H9 (cell line): ENCODE results near the gene NKD2. TPM values are rescaled to one million over a fixed set of nuclear protein-coding genes. Genes with fewer than 3 reads are reported as not detected.

Experiments
- DNase-seq: peaks from one replicate; pipeline ENCODE4 v3.0.0-alpha.2; 2017
- H2AFZ ChIP-seq: one replicate; pipeline ENCODE4 v1.6.1; 2013; ENCODE audit warnings: mild to moderate bottlenecking, low read length, control low read depth, moderate library complexity
- H2AK5ac ChIP-seq: 2 replicates; pipeline ENCODE4 v1.6.1; 2013; ENCODE audit warnings: low read length, control low read depth, mixed read lengths; ENCODE audit not compliant: insufficient read length
- H2BK120ac ChIP-seq: one replicate; pipeline ENCODE4 v1.6.1; 2013; ENCODE audit warnings: low read depth, mild to moderate bottlenecking, low read length, control low read depth, inconsistent platforms; ENCODE audit not compliant: poor library complexity, severe bottlenecking
- H2BK12ac ChIP-seq: 2 replicates; pipeline ENCODE4 v1.6.1; 2013; ENCODE audit warnings: low read length, control low read depth, mixed read lengths, low read depth; ENCODE audit not compliant: insufficient read length
- H2BK15ac ChIP-seq: 2 replicates; pipeline ENCODE4 v1.6.1; 2013; ENCODE audit warnings: low read depth, low read length, control low read depth
- H2BK20ac ChIP-seq: one replicate; pipeline ENCODE4 v1.6.1; 2013; ENCODE audit warnings: low read depth, mild to moderate bottlenecking, low read length, control low read depth, inconsistent platforms; ENCODE audit not compliant: poor library complexity, severe bottlenecking
- H2BK5ac ChIP-seq: 2 replicates; pipeline ENCODE4 v1.6.1; 2013; ENCODE audit warnings: low read length, control low read depth, mixed read lengths; ENCODE audit not compliant: insufficient read length
- H3K14ac ChIP-seq: 2 replicates; pipeline ENCODE4 v1.6.1; 2013; ENCODE audit warnings: low read length, control low read depth; ENCODE audit not compliant: insufficient read depth
- H3K18ac ChIP-seq: 2 replicates; pipeline ENCODE4 v1.6.1; 2013; ENCODE audit warnings: low read depth, mild to moderate bottlenecking, mixed read lengths, low read length, control low read depth; ENCODE audit not compliant: insufficient read length
- H3K23ac ChIP-seq: 2 replicates; pipeline ENCODE4 v1.6.1; 2013; ENCODE audit warnings: low read length, control low read depth, mixed read lengths, low read depth; ENCODE audit not compliant: insufficient read length
- H3K23me2 ChIP-seq: 2 replicates; pipeline ENCODE4 v1.6.1; 2013; ENCODE audit warnings: low read depth, mild to moderate bottlenecking, mixed read lengths, low read length, control low read depth; ENCODE audit not compliant: insufficient read length, poor library complexity, severe bottlenecking
- H3K27ac ChIP-seq: 2 replicates; pipeline ENCODE4 v1.5.1; 2013; ENCODE audit warnings: low read length, control low read depth, mixed read lengths, low read depth; ENCODE audit not compliant: insufficient read length
- H3K27me3 ChIP-seq: 2 replicates; pipeline ENCODE4 v1.6.1; 2013; ENCODE audit warnings: low read length, control low read depth, inconsistent platforms; ENCODE audit not compliant: insufficient read depth
- H3K4ac ChIP-seq: 2 replicates; pipeline ENCODE4 v1.6.1; 2013; ENCODE audit warnings: low read depth, mild to moderate bottlenecking, control low read depth, inconsistent platforms, low read length, moderate library complexity
- H3K4me1 ChIP-seq: 2 replicates; pipeline ENCODE4 v1.6.1; 2013; ENCODE audit warnings: low read length, control low read depth, inconsistent platforms; ENCODE audit not compliant: insufficient read depth
- H3K4me2 ChIP-seq: 2 replicates; pipeline ENCODE4 v1.6.1; 2013; ENCODE audit warnings: low read length, control low read depth, mixed read lengths; ENCODE audit not compliant: insufficient read length, insufficient read depth
- H3K56ac ChIP-seq: 2 replicates; pipeline ENCODE4 v1.6.1; 2013; ENCODE audit warnings: low read depth, mild to moderate bottlenecking, mixed read lengths, low read length, control low read depth; ENCODE audit not compliant: insufficient read length
- H3K79me1 ChIP-seq: 2 replicates; pipeline ENCODE4 v1.6.1; 2013; ENCODE audit warnings: low read depth, mild to moderate bottlenecking, moderate library complexity, low read length, control low read depth, inconsistent platforms; ENCODE audit not compliant: insufficient read depth, poor library complexity, severe bottlenecking
- H3K79me2 ChIP-seq: 2 replicates; pipeline ENCODE4 v1.6.1; 2013; ENCODE audit warnings: low read length, control low read depth, inconsistent platforms; ENCODE audit not compliant: insufficient read depth
- H3K9ac ChIP-seq: 2 replicates; pipeline ENCODE4 v1.6.1; 2013; ENCODE audit warnings: low read length, control low read depth, mixed read lengths; ENCODE audit not compliant: insufficient read length; ENCODE audit errors: extremely low read depth
- H3K9me3 ChIP-seq: one replicate; pipeline ENCODE4 v1.6.1; 2013; ENCODE audit warnings: low read depth, low read length, inconsistent platforms; ENCODE audit not compliant: control insufficient read depth
- H3T11ph ChIP-seq: one replicate; pipeline ENCODE4 v1.6.1; 2013; ENCODE audit warnings: mild to moderate bottlenecking, low read length, control low read depth, inconsistent platforms
- H4K20me1 ChIP-seq: one replicate; pipeline ENCODE4 v1.6.1; 2013; ENCODE audit not compliant: control insufficient read depth, insufficient read length, insufficient read depth
- H4K5ac ChIP-seq: 2 replicates; pipeline ENCODE4 v1.6.1; 2013; ENCODE audit warnings: low read depth, mild to moderate bottlenecking, mixed read lengths, low read length, control low read depth; ENCODE audit not compliant: insufficient read length
- H4K8ac ChIP-seq: replicated peaks from 2 replicates; pipeline ENCODE4 v1.6.1; 2013; ENCODE audit warnings: low read length, control low read depth, mixed read lengths, low read depth; ENCODE audit not compliant: insufficient read length
- H4K91ac ChIP-seq: 2 replicates; pipeline ENCODE4 v1.6.1; 2013; ENCODE audit warnings: low read depth, mild to moderate bottlenecking, moderate library complexity, mixed read lengths, low read length, control low read depth; ENCODE audit not compliant: insufficient read length
- H3K27ac Mint-ChIP-seq, 3 experiments: 2 replicates in 2 of 3; 3 replicates in 1 of 3; pipeline ENCODE4 v1.8.0; 2020 to 2021; ENCODE audit warnings: mixed read lengths in 3 of 3, mild to moderate bottlenecking in 1 of 3, moderate library complexity in 1 of 3
- H3K27me3 Mint-ChIP-seq: 2 replicates; pipeline ENCODE4 v1.8.0; 2021; ENCODE audit warnings: low read depth, mild to moderate bottlenecking, moderate library complexity, mixed read lengths
- H3K36me3 Mint-ChIP-seq, 3 experiments: 2 replicates in 2 of 3; 3 replicates in 1 of 3; pipeline ENCODE4 v1.8.0; 2020 to 2021; ENCODE audit warnings: low read depth in 3 of 3, mixed read lengths in 3 of 3; ENCODE audit not compliant: insufficient read depth in 1 of 3
- H3K4me1 Mint-ChIP-seq, 2 experiments: 2 replicates each; pipeline ENCODE4 v1.8.0; 2020; ENCODE audit warnings: mixed read lengths in 2 of 2
- H3K4me3 Mint-ChIP-seq, 2 experiments: 2 replicates in 1 of 2; 3 replicates in 1 of 2; pipeline ENCODE4 v1.8.0; 2020 to 2021; ENCODE audit warnings: mild to moderate bottlenecking in 2 of 2, mixed read lengths in 2 of 2, moderate library complexity in 1 of 2
- H3K9me3 Mint-ChIP-seq, 2 experiments: 2 replicates in 1 of 2; 3 replicates in 1 of 2; pipeline ENCODE4 v1.8.0; 2020; ENCODE audit warnings: mild to moderate bottlenecking in 2 of 2, mixed read lengths in 2 of 2, moderate library complexity in 1 of 2
- WGBS: extraction: QIAGEN DNeasy Blood & Tissue Kit; methylation state at CpG from one replicate; pipeline ENCODE4 v1.1.7; 2013; ENCODE audit warnings: missing lambda C conversion rate, low lambda C conversion rate, mixed read lengths; ENCODE audit not compliant: insufficient read length; ENCODE audit errors: extremely low coverage; 5-methylcytosine and 5-hydroxymethylcytosine counted together
- total RNA-seq: library from RNA; stranded (reverse); gene quantifications from 2 replicates; pipeline ENCODE4 v1.2.1, GENCODE V29; 2021
- TF ChIP-seq, protein P1 (sequence below): fragments of 200-600 bp; sonication (generic); conservative IDR thresholded peaks from 3 replicates; pipeline ENCODE4 v1.8.0; 2021; ENCODE audit warnings: antibody characterized with exemption, mild to moderate bottlenecking

The NKD2 gene
- total RNA-seq, 1 experiment from 2014 or later: 7.3 TPM

DNA sequence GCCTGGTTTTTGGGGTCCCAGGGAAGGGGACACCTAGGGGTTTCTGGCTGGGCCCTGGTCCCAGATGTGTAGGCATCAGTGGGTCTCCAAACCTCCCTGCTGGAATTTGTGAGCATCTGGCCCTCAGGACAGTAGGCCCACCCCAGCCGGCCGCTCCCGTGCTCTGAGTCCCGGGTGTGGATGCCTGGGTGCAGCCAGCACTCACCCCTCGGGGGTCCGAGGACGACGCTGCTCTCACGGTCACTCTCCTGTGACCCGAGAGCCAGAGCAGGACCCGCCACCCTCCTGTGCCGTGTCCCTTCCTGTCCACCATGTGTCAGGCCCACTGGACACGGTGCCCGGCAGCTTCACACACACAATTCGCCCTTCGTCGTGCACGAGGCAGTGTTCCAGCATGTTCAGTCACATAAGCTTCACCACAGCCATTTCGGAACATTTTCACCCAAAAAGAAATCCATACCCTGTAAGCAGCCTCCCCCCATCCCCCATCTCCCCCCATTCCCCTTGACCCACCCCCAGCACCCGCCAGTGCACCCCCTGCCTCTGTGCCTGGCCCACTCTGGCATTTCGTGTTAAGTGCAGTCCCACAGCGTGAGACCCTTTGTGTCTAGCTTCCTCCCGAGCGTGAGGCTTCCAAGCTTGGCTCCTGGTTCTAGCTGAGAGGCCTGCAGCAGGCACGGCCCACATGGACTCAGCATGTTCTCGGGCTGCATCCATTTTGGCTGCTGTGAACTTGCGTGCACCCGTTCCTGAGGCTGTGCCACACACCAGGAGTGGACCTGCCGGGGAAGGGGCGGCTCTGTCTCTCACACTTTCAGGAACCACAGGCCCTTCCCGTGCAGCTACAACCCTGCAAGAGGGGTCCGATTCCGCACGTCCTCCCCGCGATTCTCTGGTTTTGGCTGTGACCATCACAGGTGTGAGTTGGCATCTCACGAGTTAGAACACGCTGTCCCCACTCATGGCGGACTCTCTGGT is 40.5 kb downstream of the NKD2 start:
- no peaks in the 10 kb centered on the region for H3K79me2 ChIP-seq
- no peaks in the 10 kb centered on the region for H3K9me3 ChIP-seq
- whole genome bisulfite sequencing: no CpG with 5 or more reads among the region's 39 CpGs
- no peak for DNase-seq
- H3K27me3 ChIP-seq: no peaks in the 10 kb centered on the region
- H3K4ac ChIP-seq: no peak overlapping the region
- no peak overlapping the region for H3K4me2 ChIP-seq
- TF ChIP-seq, protein P1, sequence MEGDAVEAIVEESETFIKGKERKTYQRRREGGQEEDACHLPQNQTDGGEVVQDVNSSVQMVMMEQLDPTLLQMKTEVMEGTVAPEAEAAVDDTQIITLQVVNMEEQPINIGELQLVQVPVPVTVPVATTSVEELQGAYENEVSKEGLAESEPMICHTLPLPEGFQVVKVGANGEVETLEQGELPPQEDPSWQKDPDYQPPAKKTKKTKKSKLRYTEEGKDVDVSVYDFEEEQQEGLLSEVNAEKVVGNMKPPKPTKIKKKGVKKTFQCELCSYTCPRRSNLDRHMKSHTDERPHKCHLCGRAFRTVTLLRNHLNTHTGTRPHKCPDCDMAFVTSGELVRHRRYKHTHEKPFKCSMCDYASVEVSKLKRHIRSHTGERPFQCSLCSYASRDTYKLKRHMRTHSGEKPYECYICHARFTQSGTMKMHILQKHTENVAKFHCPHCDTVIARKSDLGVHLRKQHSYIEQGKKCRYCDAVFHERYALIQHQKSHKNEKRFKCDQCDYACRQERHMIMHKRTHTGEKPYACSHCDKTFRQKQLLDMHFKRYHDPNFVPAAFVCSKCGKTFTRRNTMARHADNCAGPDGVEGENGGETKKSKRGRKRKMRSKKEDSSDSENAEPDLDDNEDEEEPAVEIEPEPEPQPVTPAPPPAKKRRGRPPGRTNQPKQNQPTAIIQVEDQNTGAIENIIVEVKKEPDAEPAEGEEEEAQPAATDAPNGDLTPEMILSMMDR: no peak
- H3K18ac ChIP-seq: no peak overlapping the region
- no peaks in the 10 kb centered on the region for H3K4me1 Mint-ChIP-seq
- no peak overlapping the region for H3K4me3 Mint-ChIP-seq
- no peak overlapping the region for H3K9ac ChIP-seq
- H3K27ac Mint-ChIP-seq: peak overlapping the region in 2 of 3 experiments; percentile 49 to 85; a peak in 2 of 7 replicates
- H4K20me1 ChIP-seq: peaks cover 3% of the 10 kb centered on the region
- no peak overlapping the region for H2AK5ac ChIP-seq
- no peaks in the 10 kb centered on the region for H3K79me1 ChIP-seq
- peaks cover 0 to 33% (median 5%) of the 10 kb centered on the region in 3 experiments; a peak in 5 of 7 replicates for H3K36me3 Mint-ChIP-seq
- no peak overlapping the region for H3K23ac ChIP-seq
- no peak overlapping the region for H2BK120ac ChIP-seq
- no peak overlapping the region for H2BK12ac ChIP-seq
- H2BK15ac ChIP-seq: no peak overlapping the region
- H4K91ac ChIP-seq: no peak overlapping the region
- H3K56ac ChIP-seq: no peak overlapping the region
- H2BK20ac ChIP-seq: no peak overlapping the region
- H3K9me3 Mint-ChIP-seq: peaks cover 32 to 35% of the 10 kb centered on the region in 2 experiments
- H3K27ac ChIP-seq: no peak overlapping the region
- no peaks in the 10 kb centered on the region for H3K23me2 ChIP-seq
- H4K8ac ChIP-seq: no peak overlapping the region
- no peak overlapping the region for H2BK5ac ChIP-seq
- no peak overlapping the region for H2AFZ ChIP-seq
- H3K14ac ChIP-seq: 0 out of 2 replicates have a peak overlapping the region, but pooled peaks have one; percentile 5
- no peaks in the 10 kb centered on the region for H3K4me1 ChIP-seq
- no peak overlapping the region for H4K5ac ChIP-seq
- H3T11ph ChIP-seq: no peak overlapping the region
- H3K27me3 Mint-ChIP-seq: peaks cover 5% of the 10 kb centered on the region
